Measurements from ENCODE around the gene ADGRV1.

ADGRV1 gene

GRCh38 chr5:90606539-90606938, 47.9 kb downstream of the ADGRV1 start:
- TF ChIP-seq POLR2AphosphoS5 (IDR thresholded peaks at IDR 0.05; ENCODE audit: low read depth) (no peak), CTCF (IDR thresholded peaks at IDR 0.05; ENCODE audit: insufficient read depth, low read length) (no peak), SPI1 (IDR thresholded peaks at IDR 0.05; ENCODE audit: borderline replicate concordance, low read depth) (no peak), REST (IDR thresholded peaks at IDR 0.05; ENCODE audit: insufficient replicate concordance, low read depth) (no peak), GABPA (IDR thresholded peaks at IDR 0.05; ENCODE audit: low read depth) (no peak)
- no peak overlapping the region for H3K27ac ChIP-seq (replicated peaks)
- H3K27me3 ChIP-seq (ENCODE audit: insufficient read depth, poor library complexity, severe bottlenecking), result no peaks in the 10 kb centered on the region
- no peak for DNase-seq (ENCODE audit: low read depth in 1 of 2, low spot score in 1 of 2)
- no peak overlapping the region for H3K4me3 ChIP-seq (replicated peaks; ENCODE audit: insufficient read depth, low read length)

GRCh38 chr5:90612919-90613318, 54.3 kb downstream of the ADGRV1 start:
- Histone ChIP-seq H3K27ac (replicated peaks) (no peak overlapping the region), H3K27me3 (ENCODE audit: insufficient read depth, poor library complexity, severe bottlenecking) (no peaks in the 10 kb centered on the region), H3K4me3 (replicated peaks; ENCODE audit: insufficient read depth, low read length) (no peak overlapping the region)
- DNase-seq (ENCODE audit: low read depth in 1 of 2, low spot score in 1 of 2), result no peak
- TF ChIP-seq CTCF (IDR thresholded peaks at IDR 0.05; ENCODE audit: insufficient read depth, low read length) (no peak), SPI1 (IDR thresholded peaks at IDR 0.05; ENCODE audit: borderline replicate concordance, low read depth) (no peak), REST (IDR thresholded peaks at IDR 0.05; ENCODE audit: insufficient replicate concordance, low read depth) (no peak), POLR2AphosphoS5 (IDR thresholded peaks at IDR 0.05; ENCODE audit: low read depth) (no peak), GABPA (IDR thresholded peaks at IDR 0.05; ENCODE audit: low read depth) (no peak)

GRCh38 chr5:90613459-90613858, 54.9 kb downstream of the ADGRV1 start:
- DNase-seq (ENCODE audit: low read depth in 1 of 2, low spot score in 1 of 2), result no peak
- no peak overlapping the region for H3K27ac ChIP-seq (replicated peaks)

More at GRCh38 chr5:90613459-90613858, 54.9 kb downstream of the ADGRV1 start:
- Histone ChIP-seq H3K27me3 (ENCODE audit: insufficient read depth, poor library complexity, severe bottlenecking) (no peaks in the 10 kb centered on the region), H3K4me3 (replicated peaks; ENCODE audit: insufficient read depth, low read length) (no peak overlapping the region)
- no peak for TF ChIP-seq CTCF (IDR thresholded peaks at IDR 0.05; ENCODE audit: insufficient read depth, low read length)
- no peak for TF ChIP-seq REST (IDR thresholded peaks at IDR 0.05; ENCODE audit: insufficient replicate concordance, low read depth)
- TF ChIP-seq POLR2AphosphoS5 (IDR thresholded peaks at IDR 0.05; ENCODE audit: low read depth), result no peak
- no peak for TF ChIP-seq GABPA (IDR thresholded peaks at IDR 0.05; ENCODE audit: low read depth)
- TF ChIP-seq SPI1 (IDR thresholded peaks at IDR 0.05; ENCODE audit: borderline replicate concordance, low read depth), result no peak

Data from HL-60 (cell line).